Neural progenitor cell (in vitro differentiated cells): ENCODE measurements around the gene SLC38A10. TPM values are rescaled to one million over a fixed set of nuclear protein-coding genes. Genes with fewer than 3 reads are reported as not detected.

Experiments
- DNase-seq: peaks from one replicate; pipeline ENCODE4 v3.0.0-alpha.2; 2016; ENCODE audit warnings: low spot score
- H2AFZ ChIP-seq: fragments of 200-600 bp; sonication (generic); replicated peaks from 2 replicates; pipeline ENCODE4 v1.6.1; 2016; ENCODE audit warnings: antibody characterized with exemption
- H3F3A ChIP-seq: fragments of 200-600 bp; sonication (generic); 2 replicates; pipeline ENCODE4 v1.6.1; 2016; ENCODE audit warnings: antibody characterized with exemption, low read depth
- H3K27ac ChIP-seq: fragments of 200-600 bp; sonication (generic); 2 replicates; pipeline ENCODE4 v1.5.1; 2016; ENCODE audit warnings: mild to moderate bottlenecking
- H3K27me3 ChIP-seq: fragments of 200-600 bp; sonication (generic); 2 replicates; pipeline ENCODE4 v1.6.1; 2016; ENCODE audit warnings: mild to moderate bottlenecking, moderate library complexity
- H3K36me3 ChIP-seq: fragments of 200-600 bp; sonication (generic); 2 replicates; pipeline ENCODE4 v1.5.1; 2016
- H3K4me1 ChIP-seq: fragments of 200-600 bp; sonication (generic); 2 replicates; pipeline ENCODE4 v1.6.1; 2016; ENCODE audit warnings: mixed run types
- H3K4me2 ChIP-seq: fragments of 200-600 bp; sonication (generic); 2 replicates; pipeline ENCODE4 v1.6.1; 2016
- H3K4me3 ChIP-seq: fragments of 200-600 bp; sonication (generic); 2 replicates; pipeline ENCODE4 v1.5.1; 2016
- H3K79me2 ChIP-seq: fragments of 200-600 bp; sonication (generic); 2 replicates; pipeline ENCODE4 v1.6.1; 2016; ENCODE audit warnings: low read depth
- H3K9ac ChIP-seq: fragments of 200-600 bp; sonication (generic); 2 replicates; pipeline ENCODE4 v1.6.1; 2016
- H3K9me3 ChIP-seq: fragments of 200-600 bp; sonication (generic); 2 replicates; pipeline ENCODE4 v1.5.1; 2016; ENCODE audit warnings: low read depth
- H4K20me1 ChIP-seq: fragments of 200-600 bp; sonication (generic); 2 replicates; pipeline ENCODE4 v1.6.1; 2016; ENCODE audit warnings: low read depth
- H3K27ac Mint-ChIP-seq: 3 replicates; pipeline ENCODE4 v1.8.0; 2021; ENCODE audit warnings: mixed read lengths
- H3K27me3 Mint-ChIP-seq: 2 replicates; pipeline ENCODE4 v1.8.0; 2022; ENCODE audit warnings: low read depth, mild to moderate bottlenecking, inconsistent platforms, moderate library complexity, mixed read lengths; ENCODE audit not compliant: insufficient read depth
- H3K36me3 Mint-ChIP-seq: 3 replicates; pipeline ENCODE4 v1.8.0; 2021; ENCODE audit warnings: mixed read lengths
- H3K4me1 Mint-ChIP-seq: 3 replicates; pipeline ENCODE4 v1.8.0; 2021; ENCODE audit warnings: mixed read lengths
- H3K4me3 Mint-ChIP-seq: 3 replicates; pipeline ENCODE4 v1.8.0; 2021; ENCODE audit warnings: mild to moderate bottlenecking, moderate library complexity, mixed read lengths
- H3K9me3 Mint-ChIP-seq: 3 replicates; pipeline ENCODE4 v1.8.0; 2020; ENCODE audit warnings: mixed read lengths
- EZH2 ChIP-seq: fragments of 200-600 bp; sonication (generic); IDR thresholded peaks from 2 replicates; pipeline ENCODE4 v1.6.1; 2017; ENCODE audit warnings: antibody characterized with exemption, mild to moderate bottlenecking, moderate library complexity
- EZH2phosphoT487 ChIP-seq: fragments of 200-600 bp; sonication (generic); IDR thresholded peaks from 2 replicates; pipeline ENCODE4 v1.6.1; 2017; ENCODE audit warnings: antibody characterized with exemption
- total RNA-seq: library from RNA; depleted of rRNA; stranded (reverse); fragments of >200 nt; gene quantifications from 2 replicates; pipeline ENCODE4 v1.2.3, GENCODE V29; 2015; ENCODE audit warnings: low replicate concordance
- TF ChIP-seq, protein P1 (sequence below): fragments of 200-600 bp; sonication (generic); IDR thresholded peaks from 2 replicates; pipeline ENCODE4 v1.5.1; 2017; ENCODE audit warnings: antibody characterized with exemption, mild to moderate bottlenecking

The SLC38A10 gene
- total RNA-seq, 1 donor from 2014 or later: 8.3 TPM

DNA sequence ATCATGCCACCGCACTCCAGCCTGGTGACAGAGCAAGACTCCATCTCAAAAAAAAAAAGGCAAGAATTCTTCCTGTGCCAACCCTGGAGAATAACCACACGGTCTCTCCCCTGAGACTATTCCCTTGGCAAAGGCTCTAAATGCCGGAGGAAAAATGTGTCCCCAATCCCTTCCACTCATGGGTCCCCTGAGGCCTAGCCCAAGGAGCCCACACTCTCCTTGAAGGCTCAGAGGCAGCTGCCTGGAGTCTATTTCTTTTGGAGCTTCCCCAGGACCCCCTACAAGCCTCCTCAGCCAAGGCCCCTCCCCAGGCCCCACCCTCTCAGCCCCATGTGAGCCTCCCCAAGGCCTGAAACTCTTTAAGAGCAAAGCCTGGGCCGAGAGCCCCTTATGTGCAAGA is 88.9 kb downstream of the SLC38A10 start:
- Histone ChIP-seq H2AFZ (no peak overlapping the region), H3K36me3 (no peaks in the 10 kb centered on the region), H3K4me1 (no peaks in the 10 kb centered on the region), H3K79me2 (peaks cover 5% of the 10 kb centered on the region), H3K27ac (no peak overlapping the region), H3K9me3 (no peaks in the 10 kb centered on the region), H4K20me1 (peaks cover 3% of the 10 kb centered on the region), H3K4me3 (no peak overlapping the region), H3K27me3 (no peaks in the 10 kb centered on the region), H3F3A (peaks cover 5% of the 10 kb centered on the region), H3K9ac (no peak overlapping the region), H3K4me2 (no peak overlapping the region)
- Mint-ChIP-seq H3K36me3 (peaks cover 5% of the 10 kb centered on the region), H3K27ac (no peak overlapping the region), H3K4me3 (no peak overlapping the region), H3K4me1 (peaks cover 3% of the 10 kb centered on the region), H3K9me3 (no peaks in the 10 kb centered on the region), H3K27me3 (no peaks in the 10 kb centered on the region)
- DNase-seq: no peak
- TF ChIP-seq EZH2 (no peak), EZH2phosphoT487 (no peak)
- TF ChIP-seq, protein P1, sequence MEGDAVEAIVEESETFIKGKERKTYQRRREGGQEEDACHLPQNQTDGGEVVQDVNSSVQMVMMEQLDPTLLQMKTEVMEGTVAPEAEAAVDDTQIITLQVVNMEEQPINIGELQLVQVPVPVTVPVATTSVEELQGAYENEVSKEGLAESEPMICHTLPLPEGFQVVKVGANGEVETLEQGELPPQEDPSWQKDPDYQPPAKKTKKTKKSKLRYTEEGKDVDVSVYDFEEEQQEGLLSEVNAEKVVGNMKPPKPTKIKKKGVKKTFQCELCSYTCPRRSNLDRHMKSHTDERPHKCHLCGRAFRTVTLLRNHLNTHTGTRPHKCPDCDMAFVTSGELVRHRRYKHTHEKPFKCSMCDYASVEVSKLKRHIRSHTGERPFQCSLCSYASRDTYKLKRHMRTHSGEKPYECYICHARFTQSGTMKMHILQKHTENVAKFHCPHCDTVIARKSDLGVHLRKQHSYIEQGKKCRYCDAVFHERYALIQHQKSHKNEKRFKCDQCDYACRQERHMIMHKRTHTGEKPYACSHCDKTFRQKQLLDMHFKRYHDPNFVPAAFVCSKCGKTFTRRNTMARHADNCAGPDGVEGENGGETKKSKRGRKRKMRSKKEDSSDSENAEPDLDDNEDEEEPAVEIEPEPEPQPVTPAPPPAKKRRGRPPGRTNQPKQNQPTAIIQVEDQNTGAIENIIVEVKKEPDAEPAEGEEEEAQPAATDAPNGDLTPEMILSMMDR: no peak

DNA sequence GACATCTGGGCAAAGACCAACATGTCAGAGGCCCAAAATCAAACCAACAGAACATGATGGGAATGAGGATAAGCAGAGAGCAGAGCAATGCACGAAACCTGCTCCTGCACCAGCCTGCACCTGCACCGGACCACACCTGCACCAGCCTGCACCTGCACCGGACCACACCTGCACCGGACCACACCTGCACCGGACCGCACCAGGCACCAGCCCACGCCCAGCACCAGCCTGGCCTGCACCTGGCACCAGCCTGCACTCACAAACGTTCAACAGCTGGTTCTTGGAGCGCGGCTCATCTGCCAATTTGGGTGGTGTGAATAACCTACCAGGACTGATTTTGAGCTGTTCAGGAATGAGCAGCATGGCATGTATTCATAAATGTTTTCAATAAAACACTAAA is 90.5 kb downstream of the SLC38A10 start:
- H3K79me2 ChIP-seq: no peaks in the 10 kb centered on the region
- no peaks in the 10 kb centered on the region for H3K4me1 ChIP-seq
- no peak overlapping the region for H3K4me3 Mint-ChIP-seq
- no peaks in the 10 kb centered on the region for H3F3A ChIP-seq
- no peak overlapping the region for H3K27ac ChIP-seq
- no peaks in the 10 kb centered on the region for H3K36me3 ChIP-seq
- H3K36me3 Mint-ChIP-seq: peaks cover 5% of the 10 kb centered on the region
- no peak for DNase-seq
- no peak overlapping the region for H3K4me3 ChIP-seq
- H3K9me3 Mint-ChIP-seq: no peaks in the 10 kb centered on the region
- H3K4me1 Mint-ChIP-seq: peaks cover 2% of the 10 kb centered on the region
- H3K9me3 ChIP-seq: no peaks in the 10 kb centered on the region
- TF ChIP-seq, protein P1: no peak
- TF ChIP-seq EZH2phosphoT487: no peak
- no peak overlapping the region for H3K4me2 ChIP-seq
- H2AFZ ChIP-seq: no peak overlapping the region
- no peaks in the 10 kb centered on the region for H3K27me3 ChIP-seq
- H3K27ac Mint-ChIP-seq: no peak overlapping the region
- H3K9ac ChIP-seq: no peak overlapping the region
- no peaks in the 10 kb centered on the region for H4K20me1 ChIP-seq
- H3K27me3 Mint-ChIP-seq: no peaks in the 10 kb centered on the region

DNA sequence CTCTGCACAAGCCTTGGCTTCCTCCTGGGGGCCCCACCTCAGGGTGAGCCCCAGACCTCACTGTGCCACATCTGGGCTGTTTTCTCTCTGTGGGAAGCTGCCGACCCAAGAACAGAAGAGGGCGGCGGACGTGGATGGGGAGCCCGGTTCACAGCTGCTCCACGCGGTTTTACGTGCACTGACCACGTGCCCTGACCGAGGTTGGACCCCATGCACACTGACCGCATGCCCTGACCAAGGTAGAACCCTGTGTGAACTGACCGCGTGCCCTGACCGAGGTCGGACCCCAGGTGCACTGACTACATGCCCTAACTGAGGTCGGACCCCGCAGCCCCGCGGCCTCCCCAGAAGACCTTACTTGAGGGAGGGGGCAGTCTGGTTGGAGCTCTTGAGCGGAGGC is 92.0 kb downstream of the SLC38A10 start:
- Histone ChIP-seq H3K27ac (no peak overlapping the region), H3K27me3 (no peaks in the 10 kb centered on the region), H3K4me1 (no peaks in the 10 kb centered on the region), H2AFZ (no peak overlapping the region), H3K36me3 (no peaks in the 10 kb centered on the region), H3K9me3 (no peaks in the 10 kb centered on the region), H3K9ac (no peak overlapping the region), H3K4me2 (no peak overlapping the region), H4K20me1 (no peaks in the 10 kb centered on the region), H3K79me2 (no peaks in the 10 kb centered on the region), H3F3A (no peaks in the 10 kb centered on the region), H3K4me3 (no peak overlapping the region)
- Mint-ChIP-seq H3K36me3 (peaks cover 7% of the 10 kb centered on the region), H3K4me3 (no peak overlapping the region), H3K4me1 (peaks cover 2% of the 10 kb centered on the region), H3K27me3 (no peaks in the 10 kb centered on the region), H3K27ac (no peak overlapping the region), H3K9me3 (no peaks in the 10 kb centered on the region)
- no peak for DNase-seq
- TF ChIP-seq EZH2: no peak

DNA sequence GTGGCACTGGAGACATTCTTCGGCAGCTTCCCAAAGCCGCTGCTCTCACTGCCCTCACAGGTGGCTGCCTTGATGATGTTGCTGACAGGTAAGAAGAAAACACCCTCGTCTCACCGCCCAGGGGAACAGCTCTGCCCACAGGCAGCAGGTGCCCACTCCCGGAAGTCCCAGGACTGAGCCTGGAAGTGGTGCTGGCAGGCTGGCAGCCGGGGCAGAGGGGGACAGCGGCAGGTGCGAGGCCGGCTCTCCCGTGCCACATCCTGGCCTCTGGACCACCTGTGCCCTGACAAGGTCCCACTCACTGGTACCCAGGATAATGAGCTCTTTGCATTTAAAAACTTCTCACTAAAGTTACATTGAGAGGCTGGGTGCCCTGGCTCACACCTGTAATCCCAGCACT is 92.8 kb downstream of the SLC38A10 start:
- Mint-ChIP-seq H3K4me3 (no peak overlapping the region), H3K9me3 (no peaks in the 10 kb centered on the region), H3K27ac (no peak overlapping the region), H3K36me3 (peaks cover 7% of the 10 kb centered on the region), H3K4me1 (peaks cover 2% of the 10 kb centered on the region), H3K27me3 (no peaks in the 10 kb centered on the region)
- Histone ChIP-seq H3K79me2 (no peaks in the 10 kb centered on the region), H4K20me1 (no peaks in the 10 kb centered on the region), H3K27ac (no peak overlapping the region), H3F3A (no peaks in the 10 kb centered on the region), H3K27me3 (no peaks in the 10 kb centered on the region), H3K9ac (no peak overlapping the region), H3K9me3 (no peaks in the 10 kb centered on the region), H3K36me3 (no peaks in the 10 kb centered on the region), H3K4me3 (no peak overlapping the region), H2AFZ (no peak overlapping the region), H3K4me2 (no peak overlapping the region), H3K4me1 (no peaks in the 10 kb centered on the region)
- TF ChIP-seq, protein P1: no peak
- TF ChIP-seq EZH2 (no peak), EZH2phosphoT487 (no peak)
- DNase-seq: no peak
